Measurements from ENCODE around the gene TRIP6. TPM values are rescaled to one million over a fixed set of nuclear protein-coding genes. Genes with fewer than 3 reads are reported as not detected.
"Not testable (repeated sequence)": the region's sequence is repeated elsewhere in the genome, so short reads cannot be mapped to it uniquely, and the experiment has no call there.

TRIP6 gene
- total RNA-seq, 4 donors from 2014 or later: 66.3 to 113 (median 80.7) TPM

- no peak overlapping the region for H3K27ac ChIP-seq
- WGBS: 95% methylated on average over 4 of the region's 14 CpGs
- DNase-seq (ENCODE audit: low spot score in 2 of 2): no peak
- TF ChIP-seq EP300 (IDR thresholded peaks at IDR 0.05) (no peak), POLR2A (IDR thresholded peaks at IDR 0.05) (no peak), POLR2AphosphoS5 (IDR thresholded peaks at IDR 0.05) (no peak)
- TF ChIP-seq, protein P1, sequence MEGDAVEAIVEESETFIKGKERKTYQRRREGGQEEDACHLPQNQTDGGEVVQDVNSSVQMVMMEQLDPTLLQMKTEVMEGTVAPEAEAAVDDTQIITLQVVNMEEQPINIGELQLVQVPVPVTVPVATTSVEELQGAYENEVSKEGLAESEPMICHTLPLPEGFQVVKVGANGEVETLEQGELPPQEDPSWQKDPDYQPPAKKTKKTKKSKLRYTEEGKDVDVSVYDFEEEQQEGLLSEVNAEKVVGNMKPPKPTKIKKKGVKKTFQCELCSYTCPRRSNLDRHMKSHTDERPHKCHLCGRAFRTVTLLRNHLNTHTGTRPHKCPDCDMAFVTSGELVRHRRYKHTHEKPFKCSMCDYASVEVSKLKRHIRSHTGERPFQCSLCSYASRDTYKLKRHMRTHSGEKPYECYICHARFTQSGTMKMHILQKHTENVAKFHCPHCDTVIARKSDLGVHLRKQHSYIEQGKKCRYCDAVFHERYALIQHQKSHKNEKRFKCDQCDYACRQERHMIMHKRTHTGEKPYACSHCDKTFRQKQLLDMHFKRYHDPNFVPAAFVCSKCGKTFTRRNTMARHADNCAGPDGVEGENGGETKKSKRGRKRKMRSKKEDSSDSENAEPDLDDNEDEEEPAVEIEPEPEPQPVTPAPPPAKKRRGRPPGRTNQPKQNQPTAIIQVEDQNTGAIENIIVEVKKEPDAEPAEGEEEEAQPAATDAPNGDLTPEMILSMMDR (IDR thresholded peaks at IDR 0.05): no peak
- no peaks in the 10 kb centered on the region for H3K9me3 ChIP-seq
- H3K36me3 ChIP-seq: peaks cover 22% of the 10 kb centered on the region
- no peaks in the 10 kb centered on the region for H3K27me3 ChIP-seq
- no peak overlapping the region for H3K4me3 ChIP-seq
- H3K4me1 ChIP-seq: peaks cover 26% of the 10 kb centered on the region
These were observed 12.9 kb upstream of the TRIP6 start for GRCh38 chr7:100854146-100854895.

- not testable (repeated sequence) for H3K4me3 ChIP-seq; DNase-seq (ENCODE audit: low spot score in 2 of 2); H3K9me3 ChIP-seq; H3K27ac ChIP-seq; H3K27me3 ChIP-seq
- WGBS: 95% methylated on average over 7 of the region's 9 CpGs
- Histone ChIP-seq H3K36me3 (peaks cover 28% of the 10 kb centered on the region), H3K4me1 (peaks cover 26% of the 10 kb centered on the region)
These were observed 12.3 kb upstream of the TRIP6 start for GRCh38 chr7:100854899-100855298.

DNA sequence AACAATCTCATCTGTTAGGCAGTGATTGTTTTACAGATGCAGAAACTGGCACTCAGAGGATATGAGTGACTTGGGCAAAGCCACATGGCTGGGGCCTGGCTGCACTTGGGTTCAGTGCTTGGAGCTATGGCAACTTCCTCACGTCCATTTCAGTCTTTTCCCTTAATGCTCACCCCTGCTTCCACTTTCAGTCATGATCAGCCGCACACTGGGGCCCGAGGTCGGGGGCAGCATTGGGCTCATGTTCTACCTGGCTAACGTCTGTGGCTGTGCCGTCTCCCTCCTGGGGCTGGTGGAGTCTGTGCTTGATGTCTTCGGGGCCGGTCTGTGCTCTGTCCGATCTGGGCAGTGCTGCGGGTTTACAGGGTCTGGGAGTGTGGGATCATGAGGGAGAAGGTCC lies 11.7 kb upstream of the TRIP6 start:
- H3K27ac ChIP-seq: no peak overlapping the region
- no peak overlapping the region for H3K4me3 ChIP-seq
- peaks cover 26% of the 10 kb centered on the region for H3K4me1 ChIP-seq
- 92% methylated on average over 9 of the region's 10 CpGs for WGBS
- TF ChIP-seq POLR2AphosphoS5 (IDR thresholded peaks at IDR 0.05) (no peak), POLR2A (IDR thresholded peaks at IDR 0.05) (no peak), EP300 (IDR thresholded peaks at IDR 0.05) (no peak)
- TF ChIP-seq, protein P1 (IDR thresholded peaks at IDR 0.05): no peak
- no peaks in the 10 kb centered on the region for H3K27me3 ChIP-seq
- H3K9me3 ChIP-seq: no peaks in the 10 kb centered on the region
- DNase-seq (ENCODE audit: low spot score in 2 of 2): no peak
- H3K36me3 ChIP-seq: peaks cover 34% of the 10 kb centered on the region

DNA sequence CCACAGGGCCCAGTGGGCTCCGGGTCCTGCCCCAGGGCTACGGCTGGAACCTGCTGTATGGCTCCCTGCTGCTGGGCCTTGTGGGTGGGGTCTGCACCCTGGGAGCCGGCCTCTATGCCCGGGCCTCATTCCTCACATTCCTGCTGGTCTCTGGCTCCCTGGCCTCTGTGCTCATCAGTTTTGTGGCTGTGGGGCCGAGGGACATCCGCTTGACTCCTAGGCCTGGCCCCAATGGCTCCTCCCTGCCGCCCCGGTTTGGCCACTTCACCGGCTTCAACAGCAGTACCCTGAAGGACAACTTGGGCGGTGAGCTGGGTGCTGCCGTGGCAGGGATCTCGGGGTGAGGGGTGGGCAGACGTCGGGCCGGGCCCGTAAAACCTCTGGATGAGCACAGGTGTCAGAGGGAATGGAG lies 10.3 kb upstream of the TRIP6 start:
- Histone ChIP-seq H3K4me3 (no peak overlapping the region), H3K27me3 (no peaks in the 10 kb centered on the region), H3K4me1 (peaks cover 23% of the 10 kb centered on the region), H3K9me3 (no peaks in the 10 kb centered on the region), H3K27ac (no peak overlapping the region), H3K36me3 (peaks cover 46% of the 10 kb centered on the region)
- DNase-seq (ENCODE audit: low spot score in 2 of 2): no peak
- 94% methylated on average over 7 of the region's 16 CpGs for WGBS
- no peak for TF ChIP-seq POLR2A (IDR thresholded peaks at IDR 0.05)

DNA sequence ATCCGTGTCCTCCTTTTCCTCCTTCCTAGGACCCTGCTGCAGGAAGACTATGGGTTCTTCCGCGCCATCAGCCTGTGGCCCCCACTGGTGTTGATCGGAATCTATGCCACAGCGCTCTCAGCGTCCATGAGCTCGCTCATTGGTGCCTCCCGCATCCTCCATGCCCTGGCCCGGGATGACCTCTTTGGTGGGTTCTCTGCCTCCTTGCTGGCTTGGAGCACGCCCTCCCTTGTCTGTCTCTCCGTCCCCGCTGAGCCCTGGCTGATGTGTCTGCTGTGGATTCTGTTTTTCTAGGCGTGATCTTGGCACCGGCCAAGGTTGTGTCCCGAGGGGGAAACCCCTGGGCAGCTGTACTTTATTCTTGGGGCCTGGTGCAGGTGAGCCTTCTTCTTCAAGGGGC lies 7.3 kb upstream of the TRIP6 start:
- H3K4me3 ChIP-seq: no peak overlapping the region
- no peaks in the 10 kb centered on the region for H3K4me1 ChIP-seq
- H3K27me3 ChIP-seq: no peaks in the 10 kb centered on the region
- H3K36me3 ChIP-seq: peaks cover 56% of the 10 kb centered on the region
- WGBS: 87% methylated on average over 15 of the region's 15 CpGs
- TF ChIP-seq POLR2A (IDR thresholded peaks at IDR 0.05): no peak
- H3K27ac ChIP-seq: no peak overlapping the region
- DNase-seq (ENCODE audit: low spot score in 2 of 2): no peak
- no peaks in the 10 kb centered on the region for H3K9me3 ChIP-seq

DNA sequence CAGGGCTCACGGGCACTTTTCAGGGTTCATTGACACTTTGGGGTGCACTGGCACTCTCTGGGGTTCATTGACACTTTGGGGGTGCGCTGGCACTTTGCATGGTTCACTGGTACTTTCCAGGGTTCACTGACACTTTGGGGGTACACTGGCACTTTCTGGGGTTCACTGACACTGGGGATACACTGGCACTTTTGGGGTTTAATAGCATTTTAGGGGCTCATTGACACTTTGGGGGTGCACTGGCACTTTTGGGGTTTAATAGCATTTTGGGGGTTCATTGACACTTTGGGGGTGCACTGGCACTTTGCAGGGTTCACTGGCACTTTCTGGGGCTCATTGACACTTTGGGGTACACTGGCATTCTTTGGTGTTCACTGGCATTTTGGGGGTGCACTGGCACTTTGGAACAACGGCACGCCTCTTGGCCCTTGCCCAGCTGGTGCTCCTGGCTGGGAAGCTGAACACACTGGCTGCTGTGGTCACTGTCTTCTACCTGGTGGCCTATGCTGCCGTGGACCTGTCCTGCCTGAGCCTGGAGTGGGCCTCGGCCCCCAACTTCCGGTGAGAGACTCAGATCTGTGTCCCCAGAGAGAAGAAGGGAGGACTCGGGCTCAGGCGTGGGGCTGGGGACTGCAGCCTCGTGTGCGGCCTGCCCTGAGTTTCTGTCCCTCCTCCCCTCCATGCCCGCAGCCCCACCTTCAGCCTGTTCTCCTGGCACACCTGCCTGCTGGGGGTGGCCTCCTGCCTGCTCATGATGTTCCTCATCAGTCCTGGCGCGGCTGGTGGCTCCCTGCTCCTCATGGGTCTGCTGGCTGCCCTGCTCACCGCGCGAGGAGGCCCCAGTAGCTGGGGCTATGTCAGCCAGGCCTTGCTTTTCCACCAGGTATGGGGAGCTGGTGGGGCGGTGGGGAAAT lies 6.2 kb upstream of the TRIP6 start:
- WGBS: 98% methylated on average over 5 of the region's 18 CpGs
- Histone ChIP-seq H3K27me3 (no peaks in the 10 kb centered on the region), H3K36me3 (peaks cover 50% of the 10 kb centered on the region), H3K27ac (no peak overlapping the region), H3K4me3 (no peak overlapping the region), H3K4me1 (peaks cover 11% of the 10 kb centered on the region), H3K9me3 (no peaks in the 10 kb centered on the region)
- TF ChIP-seq, protein P1 (IDR thresholded peaks at IDR 0.05): no peak
- TF ChIP-seq POLR2A (IDR thresholded peaks at IDR 0.05) (no peak), EP300 (IDR thresholded peaks at IDR 0.05) (no peak), POLR2AphosphoS5 (IDR thresholded peaks at IDR 0.05) (no peak)
- no peak for DNase-seq (ENCODE audit: low spot score in 2 of 2)
